Peyer's patch (tissue), 4 donors: ENCODE data around the gene RUVBL2. TPM values are rescaled to one million over a fixed set of nuclear protein-coding genes. Genes with fewer than 3 reads are reported as not detected.

ENCODE experiments used
- DNase-seq, 3 donors: peaks; one replicate each; pipeline ENCODE4 v3.0.0-alpha.2; 2017 to 2019
- H3K27ac ChIP-seq, 4 donors: fragments of 200-600 bp; sonication (generic); one replicate each; pipeline ENCODE4 v1.5.1; 2016 to 2019
- H3K27me3 ChIP-seq, 2 donors: fragments of 200-600 bp; sonication (generic); one replicate each; pipeline ENCODE4 v1.5.1; 2019
- H3K36me3 ChIP-seq, 3 donors: fragments of 200-600 bp; sonication (generic); one replicate each; pipeline ENCODE4 v1.5.1; 2016 to 2019
- H3K4me1 ChIP-seq, 4 donors: fragments of 200-600 bp; sonication (generic); one replicate each; pipeline ENCODE4 v1.5.1; 2016 to 2019
- H3K4me3 ChIP-seq, 4 donors: fragments of 200-600 bp; sonication (generic); 1 replicate in 3 of 4; 2 replicates in 1 of 4; pipeline ENCODE4 v1.5.1; 2016 to 2019; ENCODE audit warnings: mild to moderate bottlenecking in 1 of 4
- H3K9me3 ChIP-seq, 4 donors: fragments of 200-600 bp; sonication (generic); one replicate each; pipeline ENCODE4 v1.5.1; 2016 to 2019; ENCODE audit warnings: mild to moderate bottlenecking in 1 of 4
- CTCF ChIP-seq, 6 experiments: fragments of 450-650 bp in 4 of 6; fragments of 200-600 bp in 2 of 6; sonication (generic) in 1 of 6; IDR thresholded peaks; one replicate each; pipeline ENCODE4 v1.5.1; 2017 to 2019; ENCODE audit warnings: antibody characterized with exemption in 6 of 6, mild to moderate bottlenecking in 3 of 6, moderate library complexity in 1 of 6
- POLR2A ChIP-seq, 2 donors: fragments of 450-650 bp; IDR thresholded peaks; one replicate each; pipeline ENCODE4 v1.5.1; 2017; ENCODE audit warnings: antibody characterized with exemption in 2 of 2, mild to moderate bottlenecking in 2 of 2, moderate library complexity in 2 of 2
- total RNA-seq, 4 donors: library from RNA; depleted of rRNA; stranded (reverse); fragments of >200 nt; gene quantifications; one replicate each; pipeline ENCODE4 v1.1.0, GENCODE V29; 2016

Gene RUVBL2
- total RNA-seq, 4 donors from 2014 or later, result 34.2 to 111 (median 42.8) TPM

DNA sequence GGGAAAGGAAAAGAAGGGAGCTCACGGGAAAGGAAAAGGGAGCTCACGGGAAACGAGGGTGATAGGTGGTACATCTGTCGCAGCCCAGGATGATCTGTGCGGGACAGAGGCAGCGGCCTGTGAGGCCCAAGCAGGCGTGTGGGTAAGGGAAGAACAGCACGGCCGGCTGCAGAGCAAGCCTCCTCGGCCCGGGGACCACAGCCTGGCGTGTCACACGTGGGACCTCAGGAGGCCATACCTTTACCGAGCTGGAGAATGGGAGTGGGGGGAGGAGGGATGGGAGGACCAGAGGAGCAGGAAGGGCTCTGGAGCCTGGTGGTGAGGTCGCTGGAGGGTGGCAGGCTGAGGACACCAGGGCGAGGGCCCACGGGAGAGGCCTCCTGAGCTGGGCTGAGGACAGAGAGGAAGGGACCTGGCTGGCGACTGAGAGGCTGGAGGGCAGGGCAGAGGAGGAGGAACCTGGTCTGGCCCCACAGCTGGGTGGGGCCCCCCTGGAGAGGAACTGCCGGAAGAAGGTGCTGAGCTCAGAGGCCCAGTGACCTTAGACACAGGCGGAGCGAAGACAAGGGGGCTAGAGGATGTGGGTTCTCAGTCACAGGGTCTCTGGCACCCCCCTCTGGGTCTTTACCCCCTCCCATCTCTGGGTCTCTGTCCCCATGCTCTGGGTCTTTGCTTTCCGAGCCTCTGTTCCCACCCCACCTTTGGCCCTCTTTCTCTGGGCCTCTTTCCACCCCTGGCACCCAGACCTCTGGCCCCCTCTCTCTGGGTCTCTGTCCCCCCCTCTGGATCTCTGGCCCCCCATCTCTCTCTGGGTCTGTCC lies 31.4 kb upstream of the RUVBL2 start:
- Histone ChIP-seq H3K4me1 (peaks cover 0 to 52% (median 29%) of the 10 kb centered on the region in 4 donors), H3K4me3 (peak overlapping the region in 3 of 4 donors; percentile 6 to 91 (median 72)), H3K27ac (peak overlapping the region; percentile 80 to 96 (median 96)), H3K36me3 (peaks cover 0 to 14% (median 0%) of the 10 kb centered on the region in 3 donors), H3K27me3 (no peaks in the 10 kb centered on the region), H3K9me3 (no peaks in the 10 kb centered on the region)
- TF ChIP-seq CTCF (IDR thresholded peaks at IDR 0.05) (no peak), POLR2A (IDR thresholded peaks at IDR 0.05) (peak; percentile 90 to 98)
- DNase-seq, result peak; percentile 81 to 93 (median 92)

DNA sequence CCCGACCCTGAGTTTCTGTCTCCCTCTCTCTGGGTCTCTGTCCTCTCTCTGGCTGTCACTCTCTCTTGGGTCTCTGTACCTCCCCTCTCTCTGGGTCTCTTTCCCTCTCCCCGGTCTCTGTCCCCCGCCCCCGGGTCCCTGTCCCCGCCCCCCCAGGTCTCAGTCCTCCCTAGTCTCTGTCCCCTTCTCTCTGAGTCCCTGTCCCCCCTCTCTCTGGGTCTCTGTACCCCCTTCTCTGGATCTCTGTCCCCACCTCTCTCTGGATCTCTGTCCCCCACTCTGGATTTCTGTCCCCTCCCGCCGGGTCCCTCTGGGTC lies 30.9 kb upstream of the RUVBL2 start:
- Histone ChIP-seq H3K9me3 (no peaks in the 10 kb centered on the region), H3K36me3 (peaks cover 0 to 14% (median 0%) of the 10 kb centered on the region in 3 donors), H3K4me3 (peak overlapping the region in 2 of 4 donors; percentile 72 to 91), H3K27me3 (no peaks in the 10 kb centered on the region), H3K4me1 (peaks cover 0 to 52% (median 31%) of the 10 kb centered on the region in 4 donors), H3K27ac (peak overlapping the region; percentile 80 to 96 (median 96))
- DNase-seq, result no peak
- TF ChIP-seq POLR2A (IDR thresholded peaks at IDR 0.05) (no peak), CTCF (IDR thresholded peaks at IDR 0.05) (no peak)

DNA sequence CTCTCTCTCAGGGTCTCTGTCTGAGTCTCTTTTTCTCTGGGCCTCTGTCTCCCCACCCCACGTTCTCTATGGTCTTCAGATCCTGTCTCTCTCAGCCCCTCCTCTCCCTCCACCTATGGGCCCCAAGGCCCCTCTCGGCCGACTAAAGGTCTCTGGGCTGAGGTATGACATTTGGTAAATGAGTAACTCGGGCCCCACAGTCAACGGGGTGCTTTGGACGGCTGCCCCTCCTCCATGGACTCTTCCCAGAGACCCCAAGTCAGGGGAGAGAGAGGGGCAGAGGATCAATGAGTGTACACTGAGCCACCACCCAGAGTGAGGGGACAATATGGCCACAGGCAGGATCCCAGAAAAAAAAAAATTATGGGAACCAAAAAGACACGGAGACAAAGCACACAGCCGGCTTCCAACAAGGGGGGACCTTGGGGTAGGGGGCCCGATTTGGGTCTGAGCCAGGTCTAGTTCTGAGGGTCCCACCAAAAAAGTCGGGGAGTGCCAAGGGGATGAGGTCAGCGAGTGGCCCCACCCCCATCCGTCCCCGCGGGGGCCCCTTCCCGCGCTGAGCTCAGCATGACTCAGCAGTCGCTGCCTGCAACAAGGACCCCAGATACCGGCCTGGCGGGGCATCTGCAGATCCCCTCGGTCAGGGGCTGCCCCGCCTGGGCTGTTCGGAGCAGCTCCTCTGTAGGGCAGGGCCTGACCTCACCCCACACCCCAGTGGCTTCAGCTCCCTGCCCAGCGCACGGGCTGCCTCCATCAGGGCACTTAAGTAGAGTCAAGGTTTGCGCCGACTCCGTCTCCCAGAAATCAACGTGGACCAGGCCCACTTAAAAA lies 30.1 kb upstream of the RUVBL2 start:
- TF ChIP-seq POLR2A (IDR thresholded peaks at IDR 0.05), result peak; percentile 51 to 86
- no peak for TF ChIP-seq CTCF (IDR thresholded peaks at IDR 0.05)
- Histone ChIP-seq H3K9me3 (no peaks in the 10 kb centered on the region), H3K27me3 (no peaks in the 10 kb centered on the region), H3K4me1 (peaks cover 0 to 52% (median 32%) of the 10 kb centered on the region in 4 donors), H3K36me3 (peaks cover 0 to 18% (median 0%) of the 10 kb centered on the region in 3 donors), H3K4me3 (peak overlapping the region; percentile 58 to 91 (median 74)), H3K27ac (peak overlapping the region; percentile 80 to 96 (median 96))
- peak; percentile 84 to 92 (median 86) for DNase-seq

GRCh38 chr19:48964205-48965039 lies 29.3 kb upstream of the RUVBL2 start:
- peak in 2 of 3 donors; percentile 56 to 63 for DNase-seq
- Histone ChIP-seq H3K27me3 (no peaks in the 10 kb centered on the region), H3K36me3 (peaks cover 0 to 26% (median 0%) of the 10 kb centered on the region in 3 donors), H3K4me1 (peaks cover 0 to 52% (median 32%) of the 10 kb centered on the region in 4 donors), H3K4me3 (peak overlapping the region; percentile 58 to 91 (median 74)), H3K9me3 (no peaks in the 10 kb centered on the region), H3K27ac (peak overlapping the region; percentile 80 to 96 (median 96))
- TF ChIP-seq POLR2A (IDR thresholded peaks at IDR 0.05) (no peak), CTCF (IDR thresholded peaks at IDR 0.05) (no peak)
